Measurements from ENCODE around the gene LRCH3.

LRCH3 gene

DNA sequence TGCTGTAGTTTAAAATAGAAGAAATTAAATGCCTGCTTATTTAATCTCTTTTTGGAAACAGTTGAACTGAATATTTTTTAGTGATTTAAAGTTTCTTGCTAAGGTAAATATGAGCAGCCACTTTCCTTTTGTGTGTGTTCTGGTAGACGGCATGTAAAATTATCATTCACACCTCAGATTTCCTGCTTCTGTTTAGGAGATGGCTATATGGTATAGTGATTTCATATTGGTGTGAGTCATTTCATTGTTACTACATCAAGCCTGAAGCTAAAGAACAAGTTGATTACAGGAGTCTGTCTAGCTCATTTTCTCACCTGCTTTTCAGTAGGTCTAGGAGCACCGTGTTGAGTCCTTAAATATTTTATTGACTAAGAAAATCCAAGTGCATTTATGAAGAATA lies 2.2 kb downstream of the LRCH3 start:
- DNase-seq: no peak

DNA sequence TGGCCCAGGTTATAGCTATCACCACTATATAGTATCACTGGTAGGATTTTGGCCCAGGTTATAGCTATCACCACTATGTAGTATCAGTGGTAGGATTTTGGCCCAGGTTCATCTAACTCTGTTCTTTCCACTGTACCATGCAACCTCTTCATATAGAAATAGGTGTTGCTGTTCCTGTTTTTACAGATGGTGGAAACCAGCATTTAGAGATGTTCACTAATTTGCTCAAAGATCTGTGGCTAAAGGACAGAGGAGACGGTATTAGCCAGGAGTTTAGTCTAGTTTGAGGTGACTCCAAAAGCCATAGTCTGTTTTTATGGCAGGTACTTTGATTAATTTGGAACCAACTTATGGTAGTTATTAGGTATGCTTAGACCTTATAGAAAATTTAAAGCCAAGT lies 3.1 kb downstream of the LRCH3 start:
- no peak for DNase-seq

DNA sequence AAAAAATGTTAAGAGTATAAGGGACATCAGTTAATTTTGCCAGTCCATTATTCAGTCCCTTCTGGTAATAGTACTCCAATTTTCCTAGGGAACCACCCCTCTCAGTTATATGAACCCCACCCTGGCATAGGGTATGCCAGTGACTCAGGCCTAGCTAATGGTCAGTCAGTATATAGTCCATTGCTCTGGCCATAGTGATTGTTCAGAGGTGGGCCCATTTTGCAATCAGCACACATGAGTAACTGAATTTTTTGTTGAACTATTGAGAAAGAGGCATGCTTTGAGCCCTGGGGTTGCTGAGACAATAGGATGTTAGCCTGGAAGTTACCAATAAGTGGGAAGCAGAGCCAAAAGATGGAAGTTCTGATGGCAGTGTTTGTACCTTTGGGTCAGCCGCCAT lies 4.1 kb downstream of the LRCH3 start:
- DNase-seq: no peak

DNA sequence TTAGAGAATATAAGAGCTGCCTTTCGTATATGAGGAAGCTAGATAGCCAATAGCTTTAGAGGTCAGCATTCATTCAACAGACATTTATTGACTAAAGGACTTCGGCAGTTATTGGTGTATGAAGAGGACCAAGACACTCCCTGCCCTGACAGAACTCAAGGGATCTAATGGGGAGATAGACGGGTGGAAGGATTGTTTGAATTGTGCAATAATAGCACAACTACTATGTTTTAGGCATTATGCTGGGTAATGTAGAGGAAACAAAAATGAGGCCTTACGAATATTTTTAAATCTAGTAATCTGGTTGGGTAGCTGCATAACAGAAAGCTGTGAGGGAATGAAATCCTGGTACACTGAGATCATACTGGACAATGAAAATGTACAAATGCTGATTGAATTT lies 5.0 kb downstream of the LRCH3 start:
- DNase-seq: no peak

DNA sequence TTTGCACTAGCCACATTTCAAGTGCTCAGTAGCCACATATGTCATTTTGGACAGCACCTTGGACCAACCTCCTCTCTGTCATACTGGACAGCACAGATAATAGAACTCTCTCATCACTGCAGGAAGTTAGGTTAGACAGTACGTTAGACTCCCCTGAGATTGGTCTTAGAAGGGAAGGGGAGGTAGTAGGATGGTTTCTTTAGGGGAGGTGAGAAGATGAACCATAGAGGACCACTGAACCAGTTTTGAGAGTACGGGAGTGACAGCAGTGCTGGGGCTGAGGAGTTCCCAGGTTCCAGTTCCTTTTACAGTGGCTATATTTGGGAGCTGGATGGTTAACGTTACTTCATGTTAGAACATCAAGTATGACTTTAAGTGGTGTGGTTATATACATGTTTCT lies 7.8 kb downstream of the LRCH3 start:
- no peak for DNase-seq

DNA sequence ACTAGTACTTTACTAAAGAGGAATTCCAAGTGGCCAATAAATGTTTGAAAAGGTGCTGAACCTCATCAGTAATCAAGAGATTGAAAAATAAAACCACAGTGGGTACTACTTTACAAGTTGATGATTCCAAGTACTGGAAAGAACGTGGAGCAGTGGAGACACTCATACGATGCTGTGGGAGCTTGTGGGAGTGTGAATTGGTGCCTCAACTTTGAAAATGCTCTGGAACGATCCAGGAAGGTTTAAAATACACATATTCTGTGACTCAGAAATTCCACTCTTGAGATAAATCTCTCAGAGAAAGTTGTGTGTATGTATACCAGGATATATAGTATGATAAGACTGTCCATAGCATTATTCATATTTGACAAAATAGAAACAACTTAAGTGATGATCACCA lies 9.3 kb downstream of the LRCH3 start:
- no peak for DNase-seq

DNA sequence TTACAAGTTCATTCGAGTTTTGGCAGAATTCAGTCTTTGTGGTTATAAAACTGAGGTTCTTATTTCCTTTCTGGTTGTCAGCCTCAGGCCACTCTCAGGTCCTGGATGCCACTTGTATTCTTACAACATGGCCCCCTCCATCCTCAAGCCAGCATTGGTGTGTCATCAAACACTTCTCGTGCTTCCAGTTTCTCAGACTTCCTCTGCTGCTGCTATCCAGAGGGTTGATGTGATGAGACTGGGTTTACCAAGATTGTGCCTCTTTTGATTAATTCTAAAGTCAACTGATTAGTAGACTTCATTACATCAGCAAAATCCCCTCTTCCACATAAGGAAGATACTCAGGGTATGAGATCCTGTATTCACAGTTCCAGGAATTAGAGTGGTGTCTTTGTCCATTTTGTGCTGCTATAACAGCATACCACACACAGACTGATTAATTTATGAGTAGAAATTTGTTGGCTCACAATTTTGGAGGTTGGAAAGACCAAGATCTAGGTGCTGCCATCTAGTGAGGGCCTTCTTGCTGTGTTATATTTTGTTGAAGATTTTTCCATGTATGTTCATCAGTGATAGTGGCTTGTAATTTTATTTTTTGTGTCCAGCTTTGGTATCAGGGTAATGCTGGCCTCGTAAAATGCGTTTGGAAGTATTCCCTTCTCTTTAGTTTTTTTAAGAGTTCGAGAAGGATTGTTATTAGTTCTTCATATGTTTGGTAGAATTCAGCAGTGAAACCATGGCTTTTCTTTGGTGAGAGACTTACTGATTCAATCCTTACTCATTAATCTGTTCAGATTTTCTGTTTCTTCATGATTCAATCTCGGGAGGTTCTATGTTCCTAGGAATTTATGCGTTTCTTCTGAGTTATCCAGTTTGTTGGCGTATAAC lies 11.1 kb downstream of the LRCH3 start:
- no peak for DNase-seq

DNA sequence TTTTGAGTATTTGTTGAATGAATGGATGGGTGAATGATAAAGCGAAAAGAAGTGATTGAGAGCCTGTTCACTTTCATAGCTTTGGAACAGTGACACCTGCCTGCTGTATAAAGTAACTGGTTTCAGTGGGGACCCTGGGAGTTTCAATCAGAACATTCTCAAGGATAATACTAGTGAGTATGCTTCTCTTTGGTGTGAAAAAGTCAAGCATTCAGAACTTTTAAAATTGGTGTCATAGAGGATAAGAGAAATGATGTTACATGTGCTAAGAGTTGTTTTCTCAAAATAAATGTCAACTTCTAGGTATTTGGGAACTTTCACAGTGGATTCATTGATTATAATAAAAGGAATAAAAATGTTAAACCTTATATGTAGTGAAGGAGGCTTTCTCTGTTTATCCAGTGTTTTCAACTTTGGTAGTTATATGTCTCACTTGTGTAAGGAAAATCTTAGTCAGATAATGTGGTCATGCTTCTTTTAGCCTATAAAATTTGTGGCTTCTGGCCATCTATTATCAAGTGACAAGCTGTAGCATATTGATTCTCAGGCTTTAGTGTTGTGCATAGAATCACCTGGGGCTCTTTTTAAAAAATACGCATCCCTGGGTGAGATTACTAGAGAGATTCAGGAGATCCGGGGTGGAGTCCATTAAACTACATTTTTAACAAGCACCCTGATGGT lies 11.9 kb downstream of the LRCH3 start:
- no peak for DNase-seq

DNA sequence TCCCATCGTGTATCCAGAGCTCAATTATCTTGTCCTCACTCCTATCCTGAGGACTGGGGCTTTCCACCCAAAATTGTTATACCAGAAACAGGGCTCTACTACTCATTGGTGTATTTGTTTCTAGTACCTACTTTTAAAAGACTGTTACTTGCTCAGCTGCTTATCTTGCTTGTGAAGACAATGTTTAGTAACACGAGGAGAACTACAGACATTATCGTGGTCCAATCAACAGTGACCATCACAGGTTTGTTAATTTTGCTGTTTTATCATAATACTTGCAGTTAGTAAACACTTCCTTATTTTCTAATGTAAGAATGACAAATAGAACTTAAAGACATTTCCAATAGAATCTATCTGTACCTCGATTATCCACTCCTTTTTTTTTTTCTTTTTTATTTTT lies 13.5 kb downstream of the LRCH3 start:
- DNase-seq: no peak

DNA sequence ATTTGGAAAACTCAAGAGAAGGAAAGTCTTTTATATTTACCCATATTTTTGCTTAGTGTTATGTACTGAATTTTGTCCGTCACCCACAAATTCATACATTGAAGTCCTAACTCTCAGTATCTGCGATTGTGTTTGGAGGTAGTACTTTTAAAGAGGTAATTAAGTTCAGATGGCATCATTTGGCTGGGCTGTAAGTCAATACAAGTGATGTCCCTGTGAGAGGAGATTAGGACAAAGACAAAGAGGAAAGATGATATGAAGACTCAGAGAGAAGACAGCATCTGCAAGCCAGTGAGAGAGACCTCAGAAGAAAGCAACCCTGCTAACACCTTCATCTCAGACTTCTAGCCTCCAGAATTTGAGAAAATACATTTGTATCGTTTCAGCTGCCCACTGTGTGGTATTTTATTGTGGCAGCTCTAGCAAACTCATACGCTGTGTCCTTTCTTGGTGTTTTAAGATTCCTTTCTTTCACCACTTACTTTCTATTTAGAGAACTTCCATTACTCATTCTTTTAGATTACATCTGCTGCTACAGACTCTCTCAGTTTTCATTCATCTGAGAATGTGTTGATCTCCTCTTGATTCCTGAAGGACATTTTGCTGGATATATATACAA lies 17.0 kb downstream of the LRCH3 start:
- no peak for DNase-seq

DNA sequence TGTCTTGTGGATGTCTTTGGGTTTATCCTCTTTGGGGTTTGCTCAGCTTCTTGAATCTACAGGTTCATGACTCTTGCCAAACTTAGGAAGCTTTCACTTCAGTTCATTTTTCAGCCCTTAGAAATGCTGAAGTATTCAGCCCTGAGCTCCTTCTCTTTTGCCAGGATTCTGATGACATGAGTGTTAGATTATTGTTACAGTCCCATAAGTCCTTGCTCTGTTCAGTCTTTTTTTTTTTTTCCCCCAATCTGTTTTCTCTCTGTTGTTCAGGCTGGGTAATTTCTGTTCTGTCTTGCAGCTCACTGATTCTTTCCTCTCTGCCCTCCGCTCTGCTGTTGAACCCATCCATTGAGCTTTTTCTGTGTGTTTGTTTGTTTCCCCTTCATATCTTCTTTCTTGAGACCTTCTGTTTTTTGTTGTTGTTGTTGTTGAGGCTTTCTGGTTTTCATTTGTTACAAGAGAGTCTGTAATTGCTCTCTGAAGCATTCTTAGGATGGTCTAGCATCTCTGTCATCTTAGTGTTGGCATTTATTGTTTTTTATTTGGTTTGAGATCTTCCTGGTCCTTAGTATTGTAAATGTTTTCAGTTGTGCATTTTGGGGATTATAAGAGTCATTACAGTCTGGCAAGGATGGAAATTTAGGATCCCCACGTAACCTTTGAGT lies 18.4 kb downstream of the LRCH3 start:
- no peak for DNase-seq

DNA sequence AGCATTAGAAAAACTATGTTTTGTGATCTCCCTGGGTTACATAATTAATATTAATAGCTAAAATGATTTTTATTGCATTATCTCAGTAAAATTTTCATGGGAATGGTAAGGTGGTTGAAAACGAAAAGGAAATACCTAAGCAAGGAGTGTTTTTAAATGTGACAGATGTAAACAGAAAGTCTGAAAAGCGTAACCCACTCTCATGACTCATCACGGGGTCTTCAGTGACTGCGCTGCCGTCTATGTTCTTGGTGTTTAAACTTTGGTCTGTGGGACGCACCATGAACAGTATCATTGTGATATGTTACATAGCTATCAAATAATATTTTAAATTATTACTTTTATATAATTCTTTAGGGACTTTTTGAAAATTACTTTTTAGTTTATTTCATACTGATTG lies 19.8 kb downstream of the LRCH3 start:
- no peak for DNase-seq

DNA sequence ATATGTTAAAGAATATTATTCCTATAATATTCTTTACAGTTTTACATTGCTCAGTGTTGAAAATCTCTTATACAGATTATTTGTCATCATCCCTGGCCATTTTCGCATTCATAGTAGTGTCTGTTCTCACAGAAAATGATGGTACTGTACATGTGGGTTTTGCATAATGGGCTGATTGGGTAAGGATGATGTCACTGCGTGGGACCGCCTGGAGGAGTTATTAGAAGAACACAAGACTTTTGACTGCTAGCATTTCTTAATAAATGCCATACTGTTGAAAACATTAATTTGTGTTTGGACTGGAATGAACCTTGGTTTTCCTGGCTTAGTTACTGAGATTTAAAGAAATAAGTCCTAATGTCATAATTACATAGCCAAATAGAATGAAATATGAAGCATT lies 20.3 kb downstream of the LRCH3 start:
- no peak for DNase-seq

DNA sequence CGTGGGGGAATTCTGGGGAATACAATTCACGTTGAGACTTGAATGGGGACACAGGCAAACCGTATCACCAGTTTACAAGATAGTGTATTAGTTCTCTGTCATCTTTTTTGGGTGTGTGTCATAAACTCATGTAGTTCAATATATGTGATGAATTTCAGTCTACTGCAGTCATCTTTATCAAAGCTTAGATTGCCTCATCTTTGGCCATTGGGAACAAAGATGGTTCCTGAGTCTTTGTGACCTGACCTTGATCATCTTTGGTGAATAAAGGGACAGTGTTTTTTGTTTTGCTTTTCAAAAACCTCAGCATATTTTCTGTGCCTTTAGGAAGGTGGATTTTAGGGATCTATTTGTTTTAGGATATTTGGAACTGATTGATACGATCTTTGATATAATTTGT lies 23.3 kb downstream of the LRCH3 start:
- DNase-seq: no peak

DNA sequence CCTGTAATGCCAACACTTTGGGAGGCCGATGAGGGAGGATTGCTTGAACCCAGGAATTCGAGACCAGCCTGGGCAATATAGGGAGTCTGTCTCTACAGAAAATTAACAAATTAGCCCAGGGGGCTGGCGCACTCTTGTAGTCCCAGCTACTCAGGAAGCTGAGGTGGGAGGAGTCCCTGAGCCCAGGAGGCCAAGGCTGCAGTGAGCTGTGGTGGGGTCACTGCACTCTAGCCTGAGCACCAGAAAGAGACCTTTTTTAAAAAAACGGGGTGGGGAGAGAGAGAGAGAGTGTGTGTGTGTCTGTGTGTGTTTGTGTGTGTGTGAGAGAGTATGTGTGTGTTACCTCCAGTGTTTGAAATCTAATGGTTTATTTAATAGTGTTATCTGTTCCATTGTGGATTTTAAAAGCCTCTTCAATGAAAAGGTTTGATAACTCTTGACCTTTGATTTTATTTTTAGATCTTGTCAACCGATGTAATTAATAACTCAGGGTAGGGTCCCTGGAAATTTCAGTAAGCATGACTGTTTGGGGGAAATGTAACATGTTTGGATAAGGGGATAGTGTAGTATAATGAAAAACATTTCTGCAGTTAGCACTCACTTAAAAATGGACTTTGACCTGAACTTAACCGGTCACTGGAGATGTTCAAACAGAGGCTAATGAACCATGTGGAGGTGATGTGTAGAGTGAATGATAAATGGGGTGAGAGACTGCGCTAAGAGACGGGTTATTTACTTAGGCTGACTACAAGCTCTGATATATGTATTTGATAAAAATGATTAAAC lies 29.7 kb downstream of the LRCH3 start:
- no peak for DNase-seq

DNA sequence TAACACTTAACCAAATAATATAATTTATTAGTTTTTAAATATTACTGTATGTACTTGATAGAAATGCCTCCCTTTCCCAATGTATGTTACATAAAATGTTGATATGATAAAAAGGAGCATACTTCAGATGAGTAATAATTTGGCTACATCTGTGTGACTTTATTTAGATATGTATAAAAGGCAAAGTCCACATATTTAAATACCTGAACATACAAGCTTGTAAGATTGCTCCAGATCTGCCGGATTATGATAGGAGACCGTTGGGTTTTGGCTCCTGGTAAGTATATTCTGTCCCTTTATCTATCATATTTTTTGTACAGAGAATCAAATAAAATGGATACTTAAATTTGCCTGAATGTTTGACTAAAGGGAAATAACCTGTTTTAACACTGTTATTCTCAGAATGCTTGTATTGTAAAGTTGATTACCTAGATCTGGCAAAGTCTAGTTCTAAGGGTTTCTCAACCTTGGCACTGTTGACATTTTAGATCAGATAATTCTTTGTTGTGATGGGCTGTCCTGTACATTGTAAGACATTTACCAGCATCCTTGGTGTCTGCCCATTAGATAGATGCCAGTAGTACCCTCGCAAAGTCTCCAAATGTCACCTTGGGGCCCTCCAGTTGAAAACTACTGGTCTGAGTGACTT lies 38.5 kb downstream of the LRCH3 start:
- DNase-seq: no peak

DNA sequence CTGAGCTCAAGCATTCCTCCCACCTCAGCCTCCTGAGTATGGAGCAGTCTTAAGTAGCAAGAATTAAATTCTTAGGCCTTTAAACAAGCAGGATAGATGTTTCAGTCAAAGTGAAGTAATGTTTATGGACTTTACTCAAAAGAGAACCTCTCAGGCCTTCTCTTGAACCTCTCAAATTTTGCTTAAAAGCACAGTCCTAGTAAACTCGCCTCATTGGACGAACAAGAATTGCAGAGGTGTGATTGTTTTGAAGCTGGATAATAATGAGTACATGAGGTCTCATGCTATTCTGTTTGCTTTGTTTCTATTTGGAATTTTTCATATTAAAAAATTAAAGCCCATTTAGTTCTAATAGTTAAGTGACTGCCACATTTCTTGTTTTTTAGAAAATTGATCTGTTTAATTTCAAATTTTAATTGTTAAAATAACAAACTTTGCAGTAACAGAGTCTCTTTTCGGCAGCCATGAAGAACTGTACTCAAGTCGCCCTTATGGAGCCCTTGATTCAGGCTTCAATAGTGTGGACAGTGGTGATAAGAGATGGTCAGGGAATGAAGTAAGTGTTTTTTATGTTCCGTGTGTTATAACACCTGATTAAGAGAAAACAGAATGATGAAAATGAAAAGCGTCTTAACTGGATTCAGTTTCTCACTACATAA lies 39.4 kb downstream of the LRCH3 start:
- DNase-seq: no peak

DNA sequence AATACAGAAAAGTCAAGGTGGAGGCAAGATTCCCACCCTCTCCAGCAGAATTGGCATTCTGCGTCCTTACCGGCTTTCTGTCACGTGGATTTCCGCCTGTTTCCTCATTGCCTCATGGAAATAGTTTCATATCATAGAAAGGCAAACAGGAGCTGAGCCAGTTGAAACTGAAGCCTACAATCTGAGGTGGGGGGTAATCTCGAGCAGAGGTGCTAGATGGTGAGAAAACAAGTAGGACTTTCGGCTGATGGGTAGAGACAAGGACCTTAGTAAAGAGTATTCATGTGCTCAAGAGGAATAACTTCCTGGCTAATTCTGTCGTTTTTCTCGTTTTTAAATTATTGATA lies 39.9 kb downstream of the LRCH3 start:
- DNase-seq: no peak

DNA sequence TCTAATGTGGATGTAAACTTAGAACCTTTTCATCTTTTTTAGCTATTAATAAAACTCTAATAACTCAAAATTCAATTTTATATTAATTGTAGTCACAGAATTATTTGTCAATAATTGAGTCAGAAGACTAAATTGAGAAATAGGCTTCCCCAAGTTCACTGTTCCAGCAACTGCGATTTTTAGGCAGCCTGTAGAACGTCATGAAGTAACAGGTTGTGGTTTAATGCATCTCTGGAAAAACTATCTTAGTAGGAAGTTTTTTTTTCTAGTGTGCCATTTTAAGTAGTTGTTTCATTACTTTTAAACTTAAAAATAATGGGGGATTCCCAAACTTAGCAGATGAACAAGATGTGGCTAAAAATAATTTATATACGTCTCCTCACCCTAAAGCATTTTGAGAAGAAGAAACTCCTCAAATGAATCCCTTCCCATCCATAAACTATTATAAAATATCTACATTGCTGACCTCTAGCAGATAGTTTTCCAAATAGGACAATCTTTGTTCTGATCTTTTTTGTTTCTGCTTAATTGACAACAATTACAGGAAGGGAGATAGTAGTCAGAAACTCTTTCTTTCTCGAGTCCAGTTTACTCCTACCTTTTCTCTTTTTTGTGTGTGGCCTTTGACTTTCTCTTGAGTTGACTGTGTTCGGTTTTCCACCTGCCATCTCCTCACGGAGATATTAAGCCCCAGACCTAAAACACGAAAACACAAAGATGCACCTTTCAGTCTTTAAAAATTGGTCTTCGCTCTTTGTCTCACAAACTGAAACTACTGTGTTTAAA lies 43.1 kb downstream of the LRCH3 start:
- DNase-seq: no peak

DNA sequence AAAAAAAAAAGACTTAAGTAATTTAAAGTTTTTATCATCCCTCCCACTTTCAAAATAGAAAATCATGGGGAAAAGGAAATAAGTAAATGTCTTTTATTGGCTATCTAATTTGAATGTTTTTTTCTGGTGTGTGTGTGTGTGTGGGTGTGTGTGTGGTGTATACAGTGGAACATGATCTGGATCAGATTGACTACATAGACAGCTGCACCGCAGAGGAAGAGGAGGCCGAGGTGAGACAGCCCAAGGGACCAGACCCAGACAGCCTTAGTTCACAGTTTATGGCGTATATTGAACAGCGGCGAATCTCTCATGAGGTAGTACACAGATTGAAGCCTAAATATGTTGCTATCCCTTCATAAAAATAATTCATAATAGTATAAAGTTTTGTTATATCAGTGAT lies 44.5 kb downstream of the LRCH3 start:
- no peak for DNase-seq

DNA sequence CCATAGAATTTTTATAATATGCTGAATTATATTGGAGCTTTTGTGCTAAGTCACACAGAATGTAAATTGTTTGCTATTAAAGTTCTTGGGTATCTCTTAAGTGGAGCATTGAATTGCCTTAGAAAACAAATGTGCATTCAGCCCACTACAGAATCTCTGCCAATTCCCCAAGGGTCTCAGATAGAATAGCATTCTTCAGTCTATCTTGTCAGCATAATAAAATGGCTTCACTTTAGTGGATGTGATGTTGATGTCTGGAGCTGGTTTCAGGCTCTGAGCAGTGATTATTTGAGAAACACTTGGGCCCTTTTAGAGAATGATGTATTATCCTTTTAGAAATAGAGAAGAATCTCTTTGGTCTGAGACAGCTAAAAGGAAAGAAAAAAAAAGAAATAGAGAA lies 45.2 kb downstream of the LRCH3 start:
- no peak for DNase-seq
